Heart left ventricle (tissue), 16 donors: ENCODE data around the gene FBXW7. TPM values are rescaled to one million over a fixed set of nuclear protein-coding genes. Genes with fewer than 3 reads are reported as not detected.
A peak's percentile ranks its signal among the peaks of the same experiment; 100 is the strongest.

Experiments
- ATAC-seq, 4 donors: fragments of 200-7000 bp; cut with Tn5 transposase; one replicate each; pipeline ENCODE4 v1.9.1; 2020 to 2022; ENCODE audit warnings: moderate library complexity in 4 of 4, mild to moderate bottlenecking in 3 of 4, moderate number of reproducible peaks in 1 of 4
- DNase-seq, 5 donors: peaks; one replicate each; pipeline ENCODE4 v3.0.0-alpha.2; 2020
- H3K27ac ChIP-seq, 12 donors: fragments of 200-600 bp; sonication (generic) in 4 of 12; one replicate each; pipeline versions ENCODE4 v1.5.0 to v1.8.0; 2016 to 2022; ENCODE audit warnings: mild to moderate bottlenecking in 2 of 12
- H3K27me3 ChIP-seq, 9 donors: fragments of 200-600 bp; sonication (generic) in 2 of 9; one replicate each; pipeline versions ENCODE4 v1.5.1 to v1.8.0; 2016 to 2022; ENCODE audit warnings: mild to moderate bottlenecking in 3 of 9
- H3K36me3 ChIP-seq, 9 donors: fragments of 200-600 bp; sonication (generic) in 2 of 9; one replicate each; pipeline versions ENCODE4 v1.5.0 to v1.8.0; 2018 to 2022; ENCODE audit warnings: mild to moderate bottlenecking in 2 of 9
- H3K4me1 ChIP-seq, 12 donors: fragments of 200-600 bp; sonication (generic) in 4 of 12; one replicate each; pipeline versions ENCODE4 v1.5.0 to v1.8.0; 2016 to 2022; ENCODE audit warnings: mild to moderate bottlenecking in 3 of 12
- H3K4me3 ChIP-seq, 12 donors: fragments of 200-600 bp; sonication (generic) in 4 of 12; one replicate each; pipeline versions ENCODE4 v1.5.0 to v1.8.0; 2017 to 2022; ENCODE audit warnings: mild to moderate bottlenecking in 9 of 12, moderate library complexity in 4 of 12
- H3K9me3 ChIP-seq, 12 donors: fragments of 200-600 bp; sonication (generic) in 4 of 12; one replicate each; pipeline versions ENCODE4 v1.5.0 to v1.8.0; 2016 to 2022; ENCODE audit warnings: mild to moderate bottlenecking in 1 of 12
- CTCF ChIP-seq, 12 donors: fragments of 200-600 bp; sonication (generic) in 4 of 12; IDR thresholded peaks; one replicate each; pipeline versions ENCODE4 v1.5.0 to v1.8.0; 2018 to 2022; ENCODE audit warnings: antibody characterized with exemption in 12 of 12, mild to moderate bottlenecking in 5 of 12
- POLR2A ChIP-seq, 2 donors: fragments of 450-650 bp; IDR thresholded peaks; one replicate each; pipeline ENCODE4 v1.6.1; 2017; ENCODE audit warnings: antibody characterized with exemption in 2 of 2, mild to moderate bottlenecking in 2 of 2, moderate library complexity in 2 of 2
- WGBS, 4 donors: extraction: QIAGEN DNeasy Blood & Tissue Kit in 2 of 4; methylation state at CpG; one replicate each; pipeline versions ENCODE4 v1.1.5 to v1.1.7; 2013 to 2018; 5-methylcytosine and 5-hydroxymethylcytosine counted together
- intact Hi-C, 10 donors: fragments of 100-400 bp; cut with DNase I; formaldehyde crosslinking; loops; one replicate each; pipeline versions ENCODE4 v1.11.1 to v1.14.2; 2022
- polyA plus RNA-seq, 2 donors: library from polyadenylated mRNA; stranded (reverse); fragments of 200-250 nt; gene quantifications; one replicate each; pipeline ENCODE4 v1.2.3, GENCODE V29; 2013
- total RNA-seq, 9 donors: library from RNA; depleted of rRNA in 2 of 9; stranded (reverse); fragments of >200 nt in 2 of 9; fragmentation: NEBNext Ultra II Directional in 3 of 9; extraction: Animal tissue kit (Norgen Biotek cat#: 25700) in 3 of 9; gene quantifications; one replicate each; pipeline versions ENCODE4 v1.1.0 to v1.2.4, GENCODE V29; 2016 to 2023
- donor health status: ischemic (EF 13 %, LVEDD 7.1; RV severe dilation, severe dysfunction).
- donor health status: healthy with polysubstance abuse.
- donor health status: DM: no; HTN: yes; CAD: no.
- donor health status: DM: no; HTN: no; CAD: no.
- donor health status: ischemic (EF 25% LVEDD 6.9; RV normal size, moderate dysfunction).
- donor health status: ischemic (EF 25% LVEDD 5.7; RV mildly dilated, moderate dysfunction).
- donor health status: healthy.
- donor health status: DM: yes; HTN: yes; CAD: no.
- donor health status: ischemic (EF 35%, LVEDD 5.7; RV mildly dilated, moderate dysfunction).
- donor health status: nonischemic (EF 11% LVEDD 7.7; RV severe dilation, severe dysfunction).
- donor health status: DM: yes; HTN: yes; CAD: no.
- donor health status: PGD.
- donor health status: ischemic (EF 29% LVEDD 5.4; RV normal size, mild dysfunction).
- donor health status: nonischemic (EF 23%, LVEDD 6.1; RV moderate dilation, normal function).

FBXW7 gene
- total and polyA plus RNA-seq, 11 donors, result 20.6 to 74.1 (median 59.8) TPM

DNA sequence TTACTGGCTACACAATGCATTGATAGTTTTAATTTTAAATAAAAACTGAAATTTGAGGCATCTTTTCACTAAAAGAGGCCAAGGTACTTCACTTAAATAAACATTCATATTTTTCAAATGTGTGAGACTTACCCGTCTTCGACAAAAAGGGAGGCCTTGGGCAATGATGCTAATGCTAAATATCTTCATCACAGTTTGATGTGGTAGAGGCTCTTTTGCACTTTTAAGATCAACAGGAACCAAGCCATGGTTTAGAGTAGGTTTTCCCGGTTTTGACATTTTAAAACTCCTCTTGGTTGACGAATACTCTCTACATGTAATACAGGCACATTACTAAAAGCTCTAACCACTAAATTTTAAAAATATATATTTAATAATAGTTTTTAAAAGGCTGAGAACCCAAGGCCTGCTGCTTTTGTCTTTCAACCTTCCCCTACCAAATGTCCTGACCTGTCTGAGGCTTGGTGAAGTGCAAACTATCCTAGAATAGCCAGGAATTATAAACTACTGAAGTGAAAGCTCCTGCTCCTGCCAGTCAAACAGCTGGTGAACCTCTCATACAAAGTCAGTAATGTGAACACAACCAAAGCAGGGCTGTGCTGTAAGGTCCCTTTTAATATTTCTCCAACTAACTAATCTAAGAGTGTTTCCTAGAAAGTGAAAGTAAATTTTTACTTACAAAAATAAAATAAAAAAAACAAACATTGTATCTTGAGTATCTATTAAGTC, 153.7 kb downstream of the FBXW7 start:
- intact Hi-C loops, result loop anchor here in 6 of 10 donors (5.0 to 10.0 kb wide), 9 partner anchors 417 to 1267 kb away; partner anchors contain the start of gene GATB (in 3 of the 6)
- H3K27ac ChIP-seq, result peak overlapping the region; percentile 48 to 87 (median 76)
- DNase-seq, result peak in 4 of 5 donors; percentile 20 to 33 (median 25)
- H3K4me1 ChIP-seq, result peaks cover 0 to 21% (median 6%) of the 10 kb centered on the region in 12 donors
- peak; percentile 85 to 96 (median 91) for ATAC-seq
- H3K36me3 ChIP-seq, result no peaks in the 10 kb centered on the region
- no peaks in the 10 kb centered on the region for H3K9me3 ChIP-seq
- no peaks in the 10 kb centered on the region for H3K27me3 ChIP-seq
- TF ChIP-seq CTCF (IDR thresholded peaks at IDR 0.05) (no peak), POLR2A (IDR thresholded peaks at IDR 0.05) (peak in 1 of 2 donors; percentile 37)
- H3K4me3 ChIP-seq, result peak overlapping the region; percentile 15 to 60 (median 48)
- WGBS, 4 donors, result 36 to 52% (median 38%) methylated on average over 4 of the region's 4 CpGs

DNA sequence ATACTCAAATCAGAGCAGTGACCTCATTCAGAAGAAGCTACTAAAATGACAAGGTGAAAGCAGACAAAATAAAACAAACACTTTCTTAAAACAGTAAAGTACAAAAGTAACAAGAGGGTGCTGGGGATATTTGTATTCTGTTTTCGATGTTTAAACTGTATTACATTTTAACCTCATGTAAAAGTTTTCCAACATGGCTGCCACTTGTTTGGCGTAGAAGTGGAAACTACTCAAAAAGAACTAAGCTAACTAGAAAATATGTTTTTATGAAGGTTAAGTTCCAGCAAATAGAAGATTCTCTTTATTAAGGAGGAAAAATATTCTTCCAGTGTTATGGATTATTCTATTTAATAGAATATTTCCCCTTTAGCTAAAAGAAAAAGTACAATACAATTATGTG, 155.0 kb downstream of the FBXW7 start:
- H3K27ac ChIP-seq, result peak overlapping the region; percentile 48 to 87 (median 76)
- H3K36me3 ChIP-seq, result no peaks in the 10 kb centered on the region
- H3K4me3 ChIP-seq, result peak overlapping the region; percentile 15 to 60 (median 48)
- WGBS, 4 donors, result 55 to 74% (median 61%) methylated on average over 2 of the region's 2 CpGs
- DNase-seq (no peak), ATAC-seq (no peak)
- no peak for TF ChIP-seq CTCF (IDR thresholded peaks at IDR 0.05)
- H3K4me1 ChIP-seq, result peaks cover 0 to 21% (median 6%) of the 10 kb centered on the region in 12 donors
- H3K27me3 ChIP-seq, result no peaks in the 10 kb centered on the region
- intact Hi-C loops, result loop anchor here in 6 of 10 donors (5.0 to 10.0 kb wide), 9 partner anchors 416 to 1266 kb away; partner anchors contain the start of gene GATB (in 3 of the 6)
- no peaks in the 10 kb centered on the region for H3K9me3 ChIP-seq

- Histone ChIP-seq H3K27me3 (no peaks in the 10 kb centered on the region), H3K9me3 (no peaks in the 10 kb centered on the region), H3K4me3 (peak overlapping the region; percentile 12 to 60 (median 48)), H3K4me1 (peaks cover 0 to 15% (median 6%) of the 10 kb centered on the region in 12 donors), H3K27ac (peak overlapping the region; percentile 48 to 87 (median 76)), H3K36me3 (no peaks in the 10 kb centered on the region)
- no peak for TF ChIP-seq CTCF (IDR thresholded peaks at IDR 0.05)
- intact Hi-C loops, result loop anchor here in 6 of 10 donors (5.0 to 10.0 kb wide), 9 partner anchors 415 to 1265 kb away; partner anchors contain the start of gene GATB (in 3 of the 6)
- ATAC-seq, result no peak
- DNase-seq, result no peak
- WGBS, 4 donors, result 52 to 58% (median 56%) methylated on average over 3 of the region's 3 CpGs
Observed at GRCh38 chr4:152380185-152380584, 155.7 kb downstream of the FBXW7 start.

- WGBS, 4 donors, result 56 to 69% (median 64%) methylated on average over 3 of the region's 3 CpGs
- Histone ChIP-seq H3K4me1 (peaks cover 0 to 21% (median 2%) of the 10 kb centered on the region in 12 donors), H3K27ac (peak overlapping the region in 7 of 12 donors; percentile 14 to 55 (median 41)), H3K4me3 (no peak overlapping the region), H3K9me3 (no peaks in the 10 kb centered on the region), H3K27me3 (no peaks in the 10 kb centered on the region), H3K36me3 (no peaks in the 10 kb centered on the region)
- intact Hi-C loops, result loop anchor here in 3 of 10 donors (10.0 kb wide), 3 partner anchors 270 to 610 kb away; partner anchors contain the start of gene GATB (in 1 of the 3)
- DNase-seq (no peak), ATAC-seq (peak; percentile 47 to 70 (median 56))
- TF ChIP-seq POLR2A (IDR thresholded peaks at IDR 0.05), result no peak
Observed at GRCh38 chr4:152374606-152375285, 161.1 kb downstream of the FBXW7 start.
